ENCODE results near the gene ACTRT2. TPM values are rescaled to one million over a fixed set of nuclear protein-coding genes. Genes with fewer than 3 reads are reported as not detected.

The ACTRT2 gene
- total RNA-seq, 4 donors from 2014 or later = not detected

GRCh38 chr1:3055051-3055450 lies 33.8 kb downstream of the ACTRT2 start:
- Histone ChIP-seq H3K27ac (no peak overlapping the region), H3K4me1 (no peaks in the 10 kb centered on the region), H3K4me3 (no peak overlapping the region), H3K27me3 (peaks cover 76% of the 10 kb centered on the region), H3K9me3 (no peaks in the 10 kb centered on the region), H3K36me3 (no peaks in the 10 kb centered on the region)
- TF ChIP-seq POLR2A (IDR thresholded peaks at IDR 0.05) (no peak), POLR2AphosphoS5 (IDR thresholded peaks at IDR 0.05) (no peak)
- DNase-seq (ENCODE audit: low spot score in 2 of 2) = peak in 1 of 2 donors; percentile 7
- WGBS = 54% methylated on average over 9 of the region's 9 CpGs

- H3K36me3 ChIP-seq = no peaks in the 10 kb centered on the region
- TF ChIP-seq CTCF (IDR thresholded peaks at IDR 0.05) (no peak), EP300 (IDR thresholded peaks at IDR 0.05) (no peak), POLR2A (IDR thresholded peaks at IDR 0.05) (no peak), POLR2AphosphoS5 (IDR thresholded peaks at IDR 0.05) (no peak)
- DNase-seq (ENCODE audit: low spot score in 2 of 2) = peak in 1 of 2 donors; percentile 4
- no peak overlapping the region for H3K27ac ChIP-seq
- H3K4me3 ChIP-seq = no peak overlapping the region
- H3K4me1 ChIP-seq = no peaks in the 10 kb centered on the region
- 91% methylated on average over 5 of the region's 5 CpGs for WGBS
- H3K27me3 ChIP-seq = peaks cover 80% of the 10 kb centered on the region
- no peaks in the 10 kb centered on the region for H3K9me3 ChIP-seq
These were observed 35.4 kb downstream of the ACTRT2 start for GRCh38 chr1:3056641-3057040.

DNA sequence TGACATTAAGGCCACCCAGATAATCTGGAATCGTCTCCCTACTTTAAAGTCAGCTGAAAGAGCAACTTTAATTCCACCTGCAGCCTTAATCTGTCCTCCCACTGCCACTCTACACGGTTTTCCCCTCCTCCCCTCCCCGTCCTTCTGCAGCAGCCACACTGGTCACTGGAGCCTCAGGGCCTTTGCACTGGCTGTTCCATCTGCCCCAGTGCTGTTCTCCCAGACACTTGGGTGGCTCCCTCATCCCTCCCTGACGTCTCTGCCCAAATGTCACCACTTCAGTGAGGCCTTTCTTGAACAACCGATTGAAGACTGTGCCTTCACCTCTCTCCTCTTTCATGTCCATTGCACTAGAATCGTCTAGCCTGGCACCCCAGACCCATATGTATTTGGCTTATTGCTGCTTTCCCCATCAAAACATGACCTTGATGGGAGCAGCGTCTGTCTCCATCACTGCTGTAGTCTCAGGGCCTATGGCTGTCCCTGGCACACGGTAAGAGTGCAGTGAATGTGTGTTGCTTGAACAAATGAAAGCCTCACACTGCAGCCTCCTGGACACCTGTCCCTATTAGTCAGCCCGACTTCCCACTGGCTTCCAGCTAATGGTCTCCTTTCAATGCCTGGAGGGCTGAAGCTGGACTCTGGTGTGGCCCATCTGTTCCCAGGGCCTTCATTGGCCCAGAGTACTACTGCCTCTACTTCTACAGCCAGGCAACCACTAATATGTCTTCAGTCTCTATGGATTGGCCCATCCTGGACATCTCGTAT lies 37.2 kb downstream of the ACTRT2 start:
- H3K9me3 ChIP-seq = no peaks in the 10 kb centered on the region
- 79% methylated on average over 10 of the region's 10 CpGs for WGBS
- peaks cover 85% of the 10 kb centered on the region for H3K27me3 ChIP-seq
- H3K36me3 ChIP-seq = no peaks in the 10 kb centered on the region
- H3K4me3 ChIP-seq = no peak overlapping the region
- peak; percentile 27 to 69 for DNase-seq (ENCODE audit: low spot score in 2 of 2)
- TF ChIP-seq POLR2AphosphoS5 (IDR thresholded peaks at IDR 0.05) = no peak
- no peak for TF ChIP-seq CTCF (IDR thresholded peaks at IDR 0.05)
- no peak for TF ChIP-seq POLR2A (IDR thresholded peaks at IDR 0.05)
- TF ChIP-seq EP300 (IDR thresholded peaks at IDR 0.05) = no peak
- H3K27ac ChIP-seq = no peak overlapping the region
- H3K4me1 ChIP-seq = peaks cover 11% of the 10 kb centered on the region

DNA sequence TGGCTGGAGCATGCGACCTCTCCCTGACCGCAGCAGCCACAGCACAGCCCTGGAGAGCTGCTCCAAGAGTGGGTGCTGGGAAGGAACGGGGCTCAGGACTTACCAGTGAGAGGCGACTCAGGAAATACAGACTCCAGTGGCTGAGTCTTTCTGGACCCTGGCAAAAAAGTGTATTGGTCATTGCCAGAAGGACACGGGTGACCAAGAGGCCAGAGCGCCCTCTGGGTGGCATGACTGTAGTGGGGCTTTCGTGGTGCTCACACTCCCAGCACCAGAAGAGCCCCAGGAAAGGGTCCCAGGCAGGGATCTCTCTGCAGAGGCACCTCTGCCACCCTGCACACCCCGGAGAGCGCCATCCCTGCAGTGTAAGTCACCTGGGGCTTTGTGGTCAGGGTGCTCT lies 38.9 kb downstream of the ACTRT2 start:
- peaks cover 19% of the 10 kb centered on the region for H3K4me1 ChIP-seq

DNA sequence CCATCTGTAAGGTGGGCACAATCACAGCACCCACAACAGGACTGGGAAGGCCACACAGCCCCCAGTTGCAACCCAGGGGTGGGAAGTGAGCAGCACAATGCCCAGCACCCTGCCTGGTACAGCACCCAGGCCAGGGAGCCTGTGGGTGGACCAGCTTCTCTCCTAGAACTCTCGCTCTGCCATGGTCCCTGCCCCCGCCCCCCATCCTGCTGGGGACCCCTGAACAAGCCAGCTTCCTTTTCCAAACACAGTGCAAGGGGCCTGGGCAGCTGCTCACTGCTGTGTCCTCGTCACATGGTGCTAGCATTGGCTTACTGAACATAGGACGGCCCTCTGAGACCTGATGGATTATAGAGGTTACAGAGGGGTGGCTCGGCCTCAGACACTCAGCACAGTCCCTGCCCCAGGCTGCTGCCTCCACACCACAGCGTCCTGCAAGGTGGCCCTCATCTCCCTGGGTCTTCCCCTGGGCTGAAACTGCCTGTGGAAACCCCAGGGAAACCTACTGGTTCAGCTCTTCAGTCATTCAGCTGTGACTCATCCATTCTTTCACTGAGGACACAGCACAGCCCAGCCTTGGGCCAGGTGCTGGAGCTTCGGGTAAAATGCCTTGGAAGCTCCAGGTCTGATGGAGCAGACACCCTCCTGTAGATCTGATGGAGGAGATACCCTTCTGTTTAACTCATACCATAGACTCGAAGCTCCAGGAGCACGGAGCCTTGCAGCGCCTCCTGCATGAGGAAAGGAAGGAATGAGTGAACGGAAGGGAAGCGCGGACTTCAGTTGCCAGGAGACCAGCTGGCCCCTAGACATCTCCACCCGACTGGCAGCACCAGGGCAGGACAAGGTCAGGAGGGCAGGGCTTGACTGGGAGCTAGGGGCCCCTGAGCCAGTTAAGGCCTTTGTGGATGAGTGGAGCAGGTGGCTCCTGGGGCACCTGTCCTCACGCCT lies 39.6 kb downstream of the ACTRT2 start:
- Histone ChIP-seq H3K4me1 (peaks cover 19% of the 10 kb centered on the region), H3K27ac (no peak overlapping the region), H3K36me3 (no peaks in the 10 kb centered on the region), H3K4me3 (no peak overlapping the region), H3K27me3 (peaks cover 88% of the 10 kb centered on the region), H3K9me3 (no peaks in the 10 kb centered on the region)
- WGBS = 54% methylated on average over 7 of the region's 15 CpGs
- peak; percentile 48 to 74 for DNase-seq (ENCODE audit: low spot score in 2 of 2)
- TF ChIP-seq POLR2AphosphoS5 (IDR thresholded peaks at IDR 0.05) (no peak), EP300 (IDR thresholded peaks at IDR 0.05) (no peak), POLR2A (IDR thresholded peaks at IDR 0.05) (no peak), CTCF (IDR thresholded peaks at IDR 0.05) (no peak)

More for the DNA sequence above, 38.9 kb downstream of the ACTRT2 start:
- WGBS = 72% methylated on average over 7 of the region's 9 CpGs
- Histone ChIP-seq H3K27me3 (peaks cover 85% of the 10 kb centered on the region), H3K4me3 (no peak overlapping the region), H3K36me3 (no peaks in the 10 kb centered on the region), H3K27ac (no peak overlapping the region), H3K9me3 (no peaks in the 10 kb centered on the region)
- peak; percentile 36 to 60 for DNase-seq (ENCODE audit: low spot score in 2 of 2)
- no peak for TF ChIP-seq CTCF (IDR thresholded peaks at IDR 0.05)
- no peak for TF ChIP-seq EP300 (IDR thresholded peaks at IDR 0.05)
- no peak for TF ChIP-seq POLR2A (IDR thresholded peaks at IDR 0.05)
- TF ChIP-seq POLR2AphosphoS5 (IDR thresholded peaks at IDR 0.05) = no peak

Data from suprapubic skin (tissue), 4 donors.